ENCODE data around the gene NAALADL2. TPM values are rescaled to one million over a fixed set of nuclear protein-coding genes. Genes with fewer than 3 reads are reported as not detected.

Gene NAALADL2
- polyA plus RNA-seq, 1 donor from 2014 or later, result 1.6 TPM

- no peaks in the 10 kb centered on the region for H3F3A ChIP-seq (ENCODE audit: insufficient read depth, low read length, poor library complexity, severe bottlenecking)
- no peaks in the 10 kb centered on the region for H3K36me3 ChIP-seq (ENCODE audit: insufficient read depth, low read length)
- H3K27me3 ChIP-seq (ENCODE audit: insufficient read depth, low read depth, low read length), result no peaks in the 10 kb centered on the region
- no peak overlapping the region for H3K9ac ChIP-seq (ENCODE audit: low read length)
- H3K27ac ChIP-seq (ENCODE audit: low read length), result no peak overlapping the region
- no peak overlapping the region for H2AFZ ChIP-seq (ENCODE audit: low read depth, low read length)
- H4K20me1 ChIP-seq (ENCODE audit: insufficient read depth), result no peaks in the 10 kb centered on the region
- H3K9me2 ChIP-seq (ENCODE audit: insufficient read depth, low read length), result no peaks in the 10 kb centered on the region
- H3K79me2 ChIP-seq (replicated peaks; ENCODE audit: insufficient read depth, low read length), result no peaks in the 10 kb centered on the region
- no peaks in the 10 kb centered on the region for H3K9me3 ChIP-seq (ENCODE audit: low read length)
- TF ChIP-seq EZH2 (IDR thresholded peaks at IDR 0.05; ENCODE audit: borderline replicate concordance, insufficient read depth, low read length, poor library complexity, severe bottlenecking) (no peak), CTCF (IDR thresholded peaks at IDR 0.05; ENCODE audit: poor library complexity, severe bottlenecking) (no peak), SMC3 (conservative IDR thresholded peaks at IDR 0.05; ENCODE audit: poor library complexity) (no peak), POLR2AphosphoS5 (IDR thresholded peaks at IDR 0.05) (no peak), EP300 (conservative IDR thresholded peaks at IDR 0.05; ENCODE audit: poor library complexity, severe bottlenecking) (no peak), REST (IDR thresholded peaks at IDR 0.05; ENCODE audit: borderline replicate concordance) (no peak), TAF1 (IDR thresholded peaks at IDR 0.05; ENCODE audit: low read depth) (no peak), MXI1 (conservative IDR thresholded peaks at IDR 0.05; ENCODE audit: poor library complexity, severe bottlenecking) (no peak), RAD21 (conservative IDR thresholded peaks at IDR 0.05) (no peak)
- no peak overlapping the region for H3K4me2 ChIP-seq (ENCODE audit: low read length)
- no peak overlapping the region for H3K4me3 ChIP-seq (ENCODE audit: low read length)
Observed at GRCh38 chr3:175432376-175433025, 573.4 kb downstream of the NAALADL2 start.

GRCh38 chr3:175433026-175433674 is 574.0 kb downstream of the NAALADL2 start:
- Histone ChIP-seq H3K36me3 (ENCODE audit: insufficient read depth, low read length) (no peaks in the 10 kb centered on the region), H4K20me1 (ENCODE audit: insufficient read depth) (no peaks in the 10 kb centered on the region), H3K9me2 (ENCODE audit: insufficient read depth, low read length) (no peaks in the 10 kb centered on the region), H3F3A (ENCODE audit: insufficient read depth, low read length, poor library complexity, severe bottlenecking) (no peaks in the 10 kb centered on the region), H3K27ac (ENCODE audit: low read length) (no peak overlapping the region), H3K9me3 (ENCODE audit: low read length) (no peaks in the 10 kb centered on the region), H3K4me3 (ENCODE audit: low read length) (no peak overlapping the region), H3K27me3 (ENCODE audit: insufficient read depth, low read depth, low read length) (no peaks in the 10 kb centered on the region), H2AFZ (ENCODE audit: low read depth, low read length) (no peak overlapping the region), H3K4me2 (ENCODE audit: low read length) (no peak overlapping the region), H3K79me2 (replicated peaks; ENCODE audit: insufficient read depth, low read length) (no peaks in the 10 kb centered on the region), H3K9ac (ENCODE audit: low read length) (no peak overlapping the region)
- TF ChIP-seq EZH2 (IDR thresholded peaks at IDR 0.05; ENCODE audit: borderline replicate concordance, insufficient read depth, low read length, poor library complexity, severe bottlenecking) (no peak), EP300 (conservative IDR thresholded peaks at IDR 0.05; ENCODE audit: poor library complexity, severe bottlenecking) (no peak), REST (IDR thresholded peaks at IDR 0.05; ENCODE audit: borderline replicate concordance) (no peak), MXI1 (conservative IDR thresholded peaks at IDR 0.05; ENCODE audit: poor library complexity, severe bottlenecking) (no peak), RAD21 (conservative IDR thresholded peaks at IDR 0.05) (no peak), TAF1 (IDR thresholded peaks at IDR 0.05; ENCODE audit: low read depth) (no peak), POLR2AphosphoS5 (IDR thresholded peaks at IDR 0.05) (no peak), SMC3 (conservative IDR thresholded peaks at IDR 0.05; ENCODE audit: poor library complexity) (no peak), CTCF (IDR thresholded peaks at IDR 0.05; ENCODE audit: poor library complexity, severe bottlenecking) (no peak)
